ENCODE results near the gene ZNF280D. TPM values are rescaled to one million over a fixed set of nuclear protein-coding genes. Genes with fewer than 3 reads are reported as not detected.

The ZNF280D gene
- total and polyA plus RNA-seq, 2 of the 8 experiments (the other 6 are each of a cell fraction or from before 2014, with no cell fraction given) = 7.4 to 27.5 TPM

- TF ChIP-seq USF2 (IDR thresholded peaks at IDR 0.05; ENCODE audit: low read length) (no peak), TCF12 (IDR thresholded peaks at IDR 0.05; ENCODE audit: low read depth, low read length) (no peak), E2F6 (IDR thresholded peaks at IDR 0.05) (no peak), NANOG (IDR thresholded peaks at IDR 0.05; ENCODE audit: insufficient read depth, low read depth, low read length, poor library complexity, severe bottlenecking) (no peak), SIX5 (IDR thresholded peaks at IDR 0.05; ENCODE audit: low read depth, low read length) (no peak), JUN (IDR thresholded peaks at IDR 0.05; ENCODE audit: low read depth, low read length) (no peak), MAX (IDR thresholded peaks at IDR 0.05) (no peak)
Measured at GRCh38 chr15:56608993-56609392, 124.3 kb downstream of the ZNF280D start (continued).

All from H1 (cell line).